Stomach (tissue), 4 donors: Measurements from ENCODE around the gene PMVK.

ENCODE experiments used
- EP300 ChIP-seq: sonication (generic); formaldehyde crosslinking; IDR thresholded peaks from one replicate; pipeline ENCODE4 v1.6.1; 2017; ENCODE audit warnings: antibody characterized with exemption
- POLR2A ChIP-seq, 4 donors: fragments of 450-650 bp; IDR thresholded peaks; one replicate each; pipeline ENCODE4 v1.6.1; 2016; ENCODE audit warnings: antibody characterized with exemption in 4 of 4, control low read depth in 2 of 4, mild to moderate bottlenecking in 1 of 4, moderate library complexity in 1 of 4
- TF ChIP-seq, protein P1 (sequence below), 7 experiments: fragments of 450-650 bp in 4 of 7; fragments of 200-600 bp in 3 of 7; sonication (generic) in 3 of 7; IDR thresholded peaks; one replicate each; pipeline ENCODE4 v1.5.1; 2016 to 2019; ENCODE audit warnings: antibody characterized with exemption in 7 of 7, control low read depth in 2 of 7, mild to moderate bottlenecking in 1 of 7

DNA sequence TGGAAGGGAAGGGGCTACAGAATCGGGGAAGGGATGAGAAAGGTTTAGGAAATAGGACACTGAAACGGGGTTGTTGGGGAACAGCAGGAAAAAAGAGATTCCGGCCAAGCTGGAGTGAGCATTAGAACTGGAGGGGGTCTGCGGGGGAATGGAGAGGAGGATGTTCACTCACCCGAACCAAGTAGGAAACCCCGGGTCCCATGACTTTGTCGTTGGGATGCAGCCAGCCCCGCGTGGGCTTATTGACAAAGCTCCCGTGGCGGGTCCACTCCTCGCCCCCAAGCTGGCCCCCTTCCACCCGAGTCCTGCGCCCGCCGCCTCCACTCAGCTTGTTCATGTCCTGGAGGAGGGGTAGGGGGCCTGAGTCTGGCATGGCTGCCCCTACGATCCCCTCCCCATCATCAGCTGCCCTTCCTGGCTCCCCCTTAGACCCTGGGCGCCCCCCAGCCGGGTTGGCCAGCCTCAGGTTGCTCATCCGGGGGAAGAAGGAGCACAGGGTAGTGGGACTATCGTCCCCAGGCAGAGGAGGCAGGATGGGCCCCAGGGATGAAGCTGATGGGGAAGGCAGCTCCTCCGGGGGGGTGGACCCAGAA is 33.4 kb upstream of the PMVK start:
- TF ChIP-seq EP300 (no peak), POLR2A (IDR thresholded peaks at IDR 0.05) (no peak)
- TF ChIP-seq, protein P1, sequence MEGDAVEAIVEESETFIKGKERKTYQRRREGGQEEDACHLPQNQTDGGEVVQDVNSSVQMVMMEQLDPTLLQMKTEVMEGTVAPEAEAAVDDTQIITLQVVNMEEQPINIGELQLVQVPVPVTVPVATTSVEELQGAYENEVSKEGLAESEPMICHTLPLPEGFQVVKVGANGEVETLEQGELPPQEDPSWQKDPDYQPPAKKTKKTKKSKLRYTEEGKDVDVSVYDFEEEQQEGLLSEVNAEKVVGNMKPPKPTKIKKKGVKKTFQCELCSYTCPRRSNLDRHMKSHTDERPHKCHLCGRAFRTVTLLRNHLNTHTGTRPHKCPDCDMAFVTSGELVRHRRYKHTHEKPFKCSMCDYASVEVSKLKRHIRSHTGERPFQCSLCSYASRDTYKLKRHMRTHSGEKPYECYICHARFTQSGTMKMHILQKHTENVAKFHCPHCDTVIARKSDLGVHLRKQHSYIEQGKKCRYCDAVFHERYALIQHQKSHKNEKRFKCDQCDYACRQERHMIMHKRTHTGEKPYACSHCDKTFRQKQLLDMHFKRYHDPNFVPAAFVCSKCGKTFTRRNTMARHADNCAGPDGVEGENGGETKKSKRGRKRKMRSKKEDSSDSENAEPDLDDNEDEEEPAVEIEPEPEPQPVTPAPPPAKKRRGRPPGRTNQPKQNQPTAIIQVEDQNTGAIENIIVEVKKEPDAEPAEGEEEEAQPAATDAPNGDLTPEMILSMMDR (IDR thresholded peaks at IDR 0.05): no peak
